Measurements from ENCODE around the gene GPAT3.
A peak's percentile ranks its signal among the peaks of the same experiment; 100 is the strongest.
"Not testable (repeated sequence)": the region's sequence is repeated elsewhere in the genome, so short reads cannot be mapped to it uniquely, and the experiment has no call there.

The GPAT3 gene

GRCh38 chr4:83535520-83536361 lies at the start of gene GPAT3:
Gene GPAT3 (plus strand): TSS chr4:83536108. CDS start chr4:83536623, 515 bp downstream.
- DNase-seq: peak; percentile 55

- DNase-seq: no peak
Observed at GRCh38 chr4:83486457-83487129, 49.3 kb upstream of the GPAT3 start.

GRCh38 chr4:83489711-83490326 lies 46.1 kb upstream of the GPAT3 start:
- DNase-seq: no peak

GRCh38 chr4:83490876-83491450 lies 44.9 kb upstream of the GPAT3 start:
- DNase-seq: no peak

- DNase-seq: not testable (repeated sequence)
Observed at GRCh38 chr4:83496085-83496917, 39.6 kb upstream of the GPAT3 start.

- no peak for DNase-seq
Observed at GRCh38 chr4:83498187-83498586, 37.7 kb upstream of the GPAT3 start.

- not testable (repeated sequence) for DNase-seq
Observed at GRCh38 chr4:83501671-83502070, 34.2 kb upstream of the GPAT3 start.

- DNase-seq: peak; percentile 19
Observed at GRCh38 chr4:83503974-83504373, 31.9 kb upstream of the GPAT3 start.

GRCh38 chr4:83504503-83504902 lies 31.4 kb upstream of the GPAT3 start:
- no peak for DNase-seq

GRCh38 chr4:83504996-83505395 lies 30.9 kb upstream of the GPAT3 start:
- DNase-seq: peak; percentile 3

GRCh38 chr4:83509156-83509585 lies 26.7 kb upstream of the GPAT3 start:
- peak; percentile 39 for DNase-seq

GRCh38 chr4:83510442-83510841 lies 25.5 kb upstream of the GPAT3 start:
- no peak for DNase-seq

- DNase-seq: no peak
Observed at GRCh38 chr4:83516042-83516772, 19.7 kb upstream of the GPAT3 start.

- DNase-seq: no peak
Observed at GRCh38 chr4:83522239-83522638, 13.7 kb upstream of the GPAT3 start.

GRCh38 chr4:83527671-83528070 lies 8.2 kb upstream of the GPAT3 start:
- no peak for DNase-seq

- DNase-seq: no peak
Observed at GRCh38 chr4:83536362-83537272, 709 bp downstream of the GPAT3 start.

GRCh38 chr4:83542225-83542624 lies 6.3 kb downstream of the GPAT3 start:
- no peak for DNase-seq

- DNase-seq: no peak
Observed at GRCh38 chr4:83546786-83547185, 10.9 kb downstream of the GPAT3 start.

- DNase-seq: peak; percentile 68
Observed at GRCh38 chr4:83548151-83548905, 12.4 kb downstream of the GPAT3 start.

- no peak for DNase-seq
Observed at GRCh38 chr4:83552083-83552482, 16.2 kb downstream of the GPAT3 start.

All from CD4-positive, alpha-beta T cell treated with Interferon gamma for 1 hour (primary cell).